HG03066 (cell line): ENCODE measurements around the gene NOLC1.
"Not testable (repeated sequence)": the region's sequence is repeated elsewhere in the genome, so short reads cannot be mapped to it uniquely, and the experiment has no call there.

Experiments
- ATAC-seq: cut with Tn5 transposase; IDR thresholded peaks from one replicate; pipeline ENCODE4 v1.9.1; 2021; ENCODE audit warnings: low read depth; ENCODE audit not compliant: unreplicated experiment

NOLC1 gene

DNA sequence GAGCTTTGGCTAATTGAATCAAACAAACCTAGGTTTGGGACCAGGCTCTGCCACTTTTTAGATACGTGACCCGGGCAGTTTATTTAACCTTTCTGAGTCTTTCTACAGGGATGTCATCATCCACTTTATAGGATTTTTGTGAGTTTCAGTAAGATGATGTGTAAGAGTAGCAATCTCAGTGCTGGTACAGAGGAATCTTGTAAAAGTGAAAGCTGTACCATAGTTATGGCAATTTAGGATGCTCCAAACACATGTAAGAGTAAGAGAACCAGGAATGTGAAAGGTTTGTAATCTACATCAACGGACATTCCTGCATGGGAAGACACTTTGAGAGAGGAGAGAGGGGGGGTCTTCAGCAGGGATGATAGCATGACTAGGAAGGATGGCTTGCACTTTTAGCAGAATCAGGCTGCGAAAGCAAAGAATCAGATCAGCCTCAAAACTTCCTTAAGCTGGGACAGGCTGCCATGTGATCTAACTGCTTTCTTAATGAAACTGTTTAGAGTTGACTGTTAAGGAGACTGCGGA, 968 bp downstream of the NOLC1 start:
- no peak for ATAC-seq

DNA sequence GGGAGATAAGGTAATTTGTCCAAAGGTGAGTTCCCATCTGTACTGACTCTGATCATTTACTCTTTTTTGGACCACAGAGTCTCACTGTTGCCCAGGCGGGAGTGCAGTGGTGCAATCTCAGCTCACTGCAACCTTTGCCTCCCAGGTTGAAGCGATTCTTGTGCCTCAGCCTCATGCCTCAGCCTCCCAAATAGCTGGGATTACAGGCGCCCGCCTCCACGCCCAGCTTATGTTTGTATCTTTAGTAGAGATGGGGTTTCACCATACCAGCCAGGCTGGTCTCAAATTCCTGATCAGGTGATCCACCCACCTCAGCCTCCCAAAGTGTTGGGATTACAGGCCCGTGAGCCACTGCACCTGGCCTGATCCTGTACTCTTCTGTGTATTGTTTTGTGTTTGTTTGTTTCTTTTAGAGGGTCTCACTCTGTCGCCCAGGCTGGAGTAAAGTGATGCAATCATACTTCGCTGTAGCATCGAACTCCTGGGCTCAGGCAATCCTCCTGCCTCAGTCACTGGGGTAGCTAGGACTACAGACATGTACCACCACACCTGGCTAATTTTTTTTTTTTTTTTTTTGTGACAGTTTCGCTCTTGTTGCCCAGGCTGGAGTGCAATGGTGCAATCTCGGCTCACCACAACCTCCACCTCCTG, 2.4 kb downstream of the NOLC1 start:
- no peak for ATAC-seq

DNA sequence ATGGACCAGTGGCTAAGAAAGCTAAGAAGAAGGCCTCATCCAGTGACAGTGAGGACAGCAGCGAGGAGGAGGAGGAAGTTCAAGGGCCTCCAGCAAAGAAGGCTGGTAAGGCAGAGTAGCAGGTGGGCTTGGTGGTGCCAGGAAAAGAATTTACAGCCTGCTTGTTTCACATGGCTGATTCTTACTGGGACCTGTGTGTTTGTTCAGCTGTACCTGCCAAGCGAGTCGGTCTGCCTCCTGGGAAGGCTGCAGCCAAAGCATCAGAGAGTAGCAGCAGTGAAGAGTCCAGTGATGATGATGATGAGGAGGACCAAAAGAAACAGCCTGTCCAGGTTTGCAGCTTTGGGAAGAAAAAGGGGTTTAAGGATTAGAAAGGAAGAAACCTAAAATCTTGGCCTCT, 5.0 kb downstream of the NOLC1 start:
- no peak for ATAC-seq

DNA sequence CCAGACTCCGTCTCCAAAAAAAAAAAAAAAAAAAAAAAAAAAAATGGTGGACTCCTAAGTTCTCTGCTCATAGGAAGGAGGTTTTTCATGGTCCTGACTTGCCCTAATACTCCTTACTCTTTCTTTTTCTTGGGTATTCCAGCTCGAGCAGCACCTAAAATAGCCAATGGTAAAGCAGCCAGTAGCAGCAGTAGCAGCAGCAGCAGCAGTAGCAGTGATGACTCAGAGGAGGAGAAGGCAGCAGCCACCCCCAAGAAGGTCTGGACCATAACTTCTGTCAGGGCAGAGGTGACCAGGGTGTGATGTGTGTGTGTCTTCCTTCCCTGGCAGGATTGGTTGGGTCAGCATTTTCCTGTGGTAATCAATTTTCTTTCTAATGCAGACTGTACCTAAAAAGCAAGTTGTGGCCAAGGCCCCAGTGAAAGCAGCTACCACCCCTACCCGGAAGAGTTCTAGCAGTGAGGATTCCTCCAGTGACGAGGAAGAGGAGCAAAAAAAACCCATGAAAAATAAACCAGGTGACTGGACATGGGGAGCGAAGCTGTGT, 6.9 kb downstream of the NOLC1 start:
- no peak for ATAC-seq

DNA sequence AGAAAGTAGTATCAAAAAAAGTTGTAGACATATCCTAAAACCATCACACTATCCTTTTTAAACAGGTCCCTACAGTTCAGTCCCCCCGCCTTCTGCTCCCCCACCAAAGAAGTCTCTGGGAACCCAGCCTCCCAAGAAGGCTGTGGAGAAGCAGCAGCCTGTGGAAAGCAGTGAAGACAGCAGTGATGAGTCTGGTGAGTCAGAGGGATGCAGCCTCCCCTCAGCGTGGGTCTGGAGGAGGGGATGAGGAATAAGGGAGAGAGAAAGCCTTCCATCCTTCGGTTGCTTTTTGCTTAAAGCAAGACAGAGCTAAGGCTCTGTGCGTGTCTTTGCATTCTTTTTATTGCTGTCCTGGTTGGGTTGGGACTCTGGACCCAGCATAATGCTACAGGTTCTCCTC, 7.6 kb downstream of the NOLC1 start:
- no peak for ATAC-seq

DNA sequence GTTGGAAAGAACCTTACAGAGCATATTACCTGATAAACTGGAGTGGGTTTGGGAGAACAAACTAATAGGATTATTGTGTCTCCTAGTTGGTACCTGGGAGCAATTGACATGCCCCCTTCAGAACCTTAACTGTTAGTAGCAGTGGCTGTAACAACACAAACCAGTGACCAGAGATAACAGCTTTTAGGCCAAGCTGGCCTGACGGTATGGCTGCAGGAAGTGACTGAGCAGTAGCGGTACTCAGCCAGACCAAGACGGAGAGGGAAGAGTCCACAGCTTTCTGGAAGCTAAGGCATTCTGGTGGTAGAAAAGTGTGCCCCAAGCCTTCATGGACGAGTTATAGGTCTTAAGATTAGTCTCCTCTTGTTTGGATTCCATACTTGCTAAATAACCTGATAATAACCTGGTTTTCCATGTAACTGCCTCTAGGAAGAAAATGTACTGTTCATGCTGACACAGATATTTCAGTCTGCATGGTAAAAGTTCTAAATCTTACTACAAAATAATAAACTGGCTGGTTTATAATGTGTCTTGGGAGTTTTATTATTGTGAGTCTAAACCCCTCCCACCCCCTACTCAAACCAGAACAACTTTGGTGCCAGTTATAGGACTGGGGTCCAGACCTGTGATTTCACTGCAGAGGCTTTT, 11.3 kb downstream of the NOLC1 start:
- no peak for ATAC-seq

DNA sequence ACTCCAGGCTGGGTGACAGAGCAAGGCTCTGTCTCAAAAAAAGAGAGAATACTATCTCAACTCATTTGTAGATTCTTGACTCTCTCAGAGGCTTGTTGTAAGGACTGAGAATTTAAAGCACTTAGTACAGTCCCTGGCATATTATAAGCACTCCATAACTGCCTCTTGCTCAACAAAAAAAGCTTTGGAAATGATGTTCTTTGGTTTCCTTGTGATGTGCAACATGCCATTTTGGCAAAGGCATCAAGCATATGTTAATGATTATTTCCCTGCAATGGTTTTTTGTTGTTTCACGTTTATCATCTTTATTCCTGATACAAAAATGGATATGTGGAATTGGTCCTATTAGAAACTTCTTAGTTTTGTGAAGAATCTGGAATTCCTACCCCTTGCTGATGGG, 15.7 kb downstream of the NOLC1 start:
- no peak for ATAC-seq

DNA sequence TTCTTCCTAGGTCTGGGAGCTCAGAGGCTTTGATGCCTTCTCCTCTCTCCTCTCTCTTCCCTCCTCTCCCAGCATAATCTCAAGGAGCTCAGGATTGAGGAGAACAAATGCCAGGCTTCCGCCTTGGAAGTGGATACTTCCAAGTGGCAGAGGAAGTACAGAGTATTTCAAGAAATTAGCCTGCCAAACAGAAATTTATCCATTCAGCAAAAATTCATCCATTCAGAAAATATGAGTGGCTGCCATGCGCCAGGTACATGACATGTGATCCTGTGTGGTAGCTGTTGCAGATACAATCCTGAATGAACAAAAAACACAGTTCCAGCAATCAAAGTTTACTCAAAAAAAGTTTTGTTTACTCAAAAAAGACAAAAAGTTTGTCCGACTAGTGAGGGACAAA, 18.4 kb downstream of the NOLC1 start:
- ATAC-seq = no peak

DNA sequence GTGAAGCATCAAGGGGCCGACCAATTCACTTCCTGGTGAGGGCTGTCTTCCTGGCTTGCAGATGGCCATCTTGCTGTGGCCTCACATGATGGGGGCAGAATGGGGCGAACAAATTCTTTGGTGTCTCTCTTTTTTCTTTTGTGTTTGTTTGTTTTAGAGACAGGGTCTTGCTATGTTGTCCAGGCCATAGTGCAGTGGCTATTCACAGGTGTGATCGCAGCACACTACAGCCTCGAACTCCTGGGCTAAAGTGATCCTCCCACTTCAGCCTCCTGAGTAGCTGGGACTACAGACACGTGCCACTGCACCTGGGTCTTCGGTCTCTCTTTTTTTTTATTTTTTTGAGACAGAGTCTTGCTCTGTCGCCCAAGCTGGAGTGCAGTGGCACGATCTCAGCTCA, 20.1 kb downstream of the NOLC1 start:
- no peak for ATAC-seq

DNA sequence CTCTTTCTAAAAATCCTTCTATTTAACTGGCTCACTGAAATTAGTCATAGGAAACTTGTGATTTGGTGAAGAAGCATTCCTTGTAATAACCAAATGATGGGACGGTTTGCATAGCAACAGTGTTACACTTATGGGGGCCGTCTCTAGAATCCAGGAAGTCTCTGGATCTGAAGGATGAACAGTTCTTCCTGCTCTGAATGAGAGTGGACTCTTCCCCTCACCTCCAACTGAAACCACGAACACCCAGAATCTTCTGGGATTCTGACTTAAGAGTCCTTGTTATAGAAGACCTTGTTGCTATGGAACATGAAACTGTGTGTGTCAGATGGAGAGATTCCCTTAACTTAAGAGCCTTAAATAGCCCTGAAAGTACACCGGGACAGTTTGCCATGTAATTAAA, 23.2 kb downstream of the NOLC1 start:
- ATAC-seq = no peak

DNA sequence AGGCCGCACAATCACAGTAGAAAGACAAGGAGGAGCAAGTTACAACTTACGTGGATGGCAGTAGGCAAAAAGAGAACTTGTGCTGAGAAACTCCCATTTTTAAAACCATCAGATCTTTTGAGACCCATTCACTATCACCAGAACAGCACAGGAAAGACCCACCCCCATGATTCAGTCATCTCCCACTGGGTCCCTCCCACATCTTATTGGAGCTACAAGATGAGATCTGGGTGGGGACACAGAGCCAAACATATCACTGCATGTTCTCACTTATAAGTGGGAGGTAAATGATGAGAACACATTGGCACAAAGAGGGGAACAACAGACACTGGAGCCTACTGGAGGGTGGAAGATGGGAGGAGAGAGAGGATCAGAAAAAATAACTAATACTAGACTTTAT, 32.4 kb downstream of the NOLC1 start:
- no peak for ATAC-seq

DNA sequence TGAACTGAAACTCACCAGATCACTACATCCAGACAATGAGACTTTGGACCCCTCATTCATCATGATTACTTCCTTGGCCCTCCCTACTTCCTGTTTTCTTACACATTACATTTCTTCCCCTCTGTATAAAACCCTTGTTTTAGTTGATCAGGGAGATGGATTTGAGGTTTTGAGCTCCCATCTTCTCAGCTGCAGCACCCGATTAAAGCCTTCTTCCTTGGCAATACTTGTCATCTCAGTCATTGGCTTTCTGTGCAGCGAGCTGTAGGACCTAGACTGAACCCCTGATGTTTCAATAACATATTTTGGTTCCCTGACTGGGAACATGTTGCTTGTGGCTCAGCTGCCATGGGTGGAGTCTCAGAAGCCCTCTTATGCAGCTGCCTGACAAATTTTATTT, 33.1 kb downstream of the NOLC1 start:
- ATAC-seq = no peak

DNA sequence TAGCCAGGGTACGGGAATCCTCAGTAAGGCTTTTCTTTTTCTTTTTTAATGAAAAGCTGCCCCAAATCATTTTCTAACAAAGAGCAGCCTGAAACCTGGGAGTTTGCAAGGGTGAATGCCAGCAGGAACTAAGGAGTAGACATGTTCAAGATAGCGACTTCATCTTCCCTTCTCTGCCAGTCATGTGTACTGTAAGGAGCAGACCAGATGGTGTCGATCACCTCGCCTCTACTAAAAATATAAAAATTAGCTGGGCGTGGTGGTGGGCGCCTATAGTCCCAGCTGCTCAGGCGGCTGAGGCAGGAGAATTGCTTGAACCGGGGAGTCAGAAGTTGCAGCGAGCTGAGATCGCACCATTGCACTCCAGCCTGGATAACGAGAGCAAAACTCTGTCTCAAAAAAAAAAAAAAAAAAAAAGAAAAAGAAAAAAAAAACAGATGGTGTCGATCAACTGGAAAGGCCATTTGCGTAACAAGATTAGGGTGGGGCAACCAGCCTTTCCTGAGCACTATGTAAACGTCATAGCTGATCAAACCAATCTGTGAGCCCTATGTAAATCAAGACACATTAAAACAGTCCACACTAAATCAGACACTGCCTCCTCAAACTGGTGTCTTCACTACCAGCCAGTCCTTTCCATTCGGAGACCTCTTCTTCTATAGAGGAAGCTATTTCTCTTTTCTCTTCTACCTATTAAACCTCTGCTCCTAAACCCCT, 33.8 kb downstream of the NOLC1 start:
- ATAC-seq = no peak

DNA sequence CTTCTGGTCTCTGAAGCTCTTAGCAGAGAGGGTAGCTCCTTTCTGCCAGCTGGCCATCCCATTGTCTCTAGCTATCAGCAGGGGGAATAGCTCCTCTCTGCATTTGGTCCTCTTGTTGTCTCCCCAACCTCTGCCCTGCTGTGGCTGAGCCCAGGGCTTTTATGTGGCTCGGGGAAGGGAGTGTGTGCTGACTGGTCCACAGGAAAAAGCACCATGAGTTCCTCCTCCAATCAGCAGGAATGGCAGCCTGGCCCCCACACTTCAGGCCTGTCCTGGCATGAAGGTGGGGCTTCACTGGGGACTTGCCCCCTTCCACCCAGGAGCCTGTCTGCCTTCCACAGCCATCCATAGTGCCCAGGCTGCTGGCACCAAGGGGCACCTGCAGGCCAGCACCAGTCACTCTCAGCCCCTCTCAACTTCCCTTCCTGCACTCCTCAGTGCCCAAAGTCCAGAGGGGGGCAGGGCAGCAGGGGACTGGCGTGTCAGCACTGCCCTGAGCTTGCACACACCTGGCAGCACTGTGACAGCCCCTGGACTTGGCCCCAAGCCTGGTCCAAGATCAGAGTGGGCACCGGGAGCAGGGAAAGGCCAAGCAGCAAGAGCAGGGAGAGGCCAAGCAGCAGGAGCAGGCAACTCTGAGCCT, 36.2 kb downstream of the NOLC1 start:
- no peak for ATAC-seq

DNA sequence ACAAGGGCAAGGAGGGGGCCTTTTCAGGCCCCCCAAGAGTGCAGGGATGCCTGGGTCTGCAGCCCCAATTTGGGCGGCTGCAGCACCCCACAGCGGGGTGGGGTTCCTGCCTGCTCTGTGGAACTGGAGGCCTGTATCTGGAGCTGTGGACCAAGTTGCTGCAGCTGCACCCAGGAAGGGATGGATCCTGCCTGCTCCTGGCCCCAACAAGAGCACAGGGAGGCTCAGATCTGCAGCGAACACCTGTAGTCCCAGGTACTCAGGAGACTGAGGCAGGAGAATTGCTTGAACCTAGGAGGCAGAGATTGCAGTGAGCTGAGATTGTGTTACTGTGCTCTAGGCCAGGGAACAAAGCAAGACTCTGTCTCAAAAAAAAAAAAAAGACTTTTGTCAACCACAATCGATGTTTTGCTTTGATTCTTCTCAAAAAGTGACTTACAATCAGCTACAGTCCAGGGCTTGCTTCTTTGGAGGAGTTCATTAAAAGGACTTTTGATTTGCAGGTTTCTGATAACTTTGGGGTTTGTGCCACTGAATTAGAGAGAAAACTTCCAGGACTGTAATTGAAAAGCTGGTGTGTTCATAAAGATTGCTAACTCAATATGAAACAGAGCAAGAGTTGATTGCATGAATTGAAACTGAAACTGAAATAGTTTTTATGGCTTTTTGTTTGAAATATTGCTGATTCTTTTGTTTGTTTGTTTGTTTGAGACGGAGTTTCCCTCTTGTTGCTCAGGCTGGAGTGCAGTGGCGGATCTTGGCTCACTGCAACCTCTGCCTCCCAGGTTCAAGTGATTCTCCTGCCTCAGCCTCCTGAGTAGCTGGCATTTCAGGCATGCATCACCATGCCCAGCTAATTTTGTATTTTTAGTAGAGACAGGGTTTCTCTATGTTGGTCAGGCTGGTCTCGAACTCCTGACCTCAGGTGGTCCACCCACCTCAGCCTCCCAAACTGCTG, 37.0 kb downstream of the NOLC1 start:
- ATAC-seq = not testable (repeated sequence)

DNA sequence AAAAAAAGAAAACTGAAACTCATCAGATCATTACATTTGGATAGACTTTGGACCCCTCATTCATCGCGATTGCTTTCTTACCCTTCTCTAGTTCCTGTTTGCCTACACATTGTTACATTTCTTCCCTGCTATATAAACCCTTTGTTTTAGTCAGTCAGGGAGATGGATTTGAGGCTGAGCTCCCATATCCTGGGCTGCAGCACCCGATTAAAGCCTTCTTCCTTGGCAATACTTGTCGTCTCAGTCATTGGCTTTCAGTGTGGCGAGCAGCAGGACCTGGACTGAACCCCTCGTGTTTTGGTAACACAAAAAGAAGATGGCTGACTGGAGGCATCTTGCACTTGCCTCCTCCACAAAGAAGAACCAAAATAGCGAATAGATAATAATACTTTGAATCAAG, 39.8 kb downstream of the NOLC1 start:
- ATAC-seq = no peak

DNA sequence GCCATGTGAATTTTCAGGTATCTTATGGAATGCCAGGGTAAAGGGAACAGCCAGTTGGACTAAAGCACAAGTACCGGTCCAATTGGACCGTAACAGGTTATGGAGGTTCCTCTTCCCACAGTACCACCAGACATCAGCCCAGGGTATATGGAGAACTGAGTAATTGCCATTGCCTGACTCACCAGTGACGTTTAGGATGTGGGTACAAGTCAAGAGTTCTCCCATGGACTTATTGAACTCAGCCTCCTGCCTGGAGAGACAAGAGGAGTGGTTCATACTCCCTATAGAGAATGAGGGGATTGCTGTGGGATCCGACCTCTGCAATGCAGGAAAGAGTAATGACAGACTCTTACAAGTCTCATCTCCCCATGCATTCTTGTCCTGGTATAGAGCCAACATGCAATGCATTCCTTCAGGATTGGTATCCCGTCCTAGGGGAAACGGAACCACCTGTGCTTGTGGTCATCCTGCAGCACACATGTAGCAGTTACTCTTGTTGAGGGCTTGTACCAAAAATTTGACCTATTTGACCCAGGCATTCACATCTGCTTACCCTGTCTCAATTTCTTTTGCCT, 43.2 kb downstream of the NOLC1 start:
- no peak for ATAC-seq

DNA sequence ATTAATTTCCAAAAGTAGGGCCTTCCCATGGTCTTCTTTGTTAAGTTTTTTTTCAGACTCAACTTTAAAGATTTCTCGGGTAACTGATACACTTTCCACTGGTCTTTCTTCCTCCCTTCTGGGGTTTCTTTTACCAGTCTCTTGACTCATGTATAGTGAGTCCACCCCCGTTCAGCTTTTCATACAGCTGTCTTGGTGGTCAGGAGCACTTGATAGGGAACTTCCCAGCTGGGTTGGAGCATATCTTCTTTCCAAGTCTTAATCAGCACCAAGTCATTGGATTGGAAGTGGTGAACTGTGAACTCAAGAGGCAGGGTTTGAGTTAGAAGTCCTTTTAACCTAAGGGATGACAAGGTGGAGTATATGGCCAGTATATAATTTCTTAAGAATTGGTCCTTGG, 44.7 kb downstream of the NOLC1 start:
- no peak for ATAC-seq

DNA sequence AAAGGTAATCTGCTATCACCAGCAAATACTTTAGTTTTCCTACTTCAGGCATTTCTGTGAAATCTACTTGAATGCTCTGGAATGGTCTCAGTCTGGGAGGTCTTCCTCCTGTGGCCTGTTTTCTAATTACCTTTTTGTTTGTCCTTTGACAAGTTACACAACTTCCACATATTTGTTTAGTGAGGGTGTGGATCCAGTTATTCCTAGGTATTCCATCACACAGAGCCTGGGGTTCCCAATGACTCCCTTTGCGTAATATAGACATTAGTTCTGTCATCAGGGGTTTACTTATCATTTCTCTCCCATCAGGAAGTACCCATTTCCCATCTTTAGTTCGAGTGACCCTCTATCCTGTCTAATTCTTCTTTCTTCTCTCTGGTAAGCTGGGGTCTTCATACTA, 45.8 kb downstream of the NOLC1 start:
- no peak for ATAC-seq
